ENCODE results near the gene CLBA1. TPM values are rescaled to one million over a fixed set of nuclear protein-coding genes. Genes with fewer than 3 reads are reported as not detected.

CLBA1 gene
- total RNA-seq, 1 donor from 2014 or later = 4.6 TPM

DNA sequence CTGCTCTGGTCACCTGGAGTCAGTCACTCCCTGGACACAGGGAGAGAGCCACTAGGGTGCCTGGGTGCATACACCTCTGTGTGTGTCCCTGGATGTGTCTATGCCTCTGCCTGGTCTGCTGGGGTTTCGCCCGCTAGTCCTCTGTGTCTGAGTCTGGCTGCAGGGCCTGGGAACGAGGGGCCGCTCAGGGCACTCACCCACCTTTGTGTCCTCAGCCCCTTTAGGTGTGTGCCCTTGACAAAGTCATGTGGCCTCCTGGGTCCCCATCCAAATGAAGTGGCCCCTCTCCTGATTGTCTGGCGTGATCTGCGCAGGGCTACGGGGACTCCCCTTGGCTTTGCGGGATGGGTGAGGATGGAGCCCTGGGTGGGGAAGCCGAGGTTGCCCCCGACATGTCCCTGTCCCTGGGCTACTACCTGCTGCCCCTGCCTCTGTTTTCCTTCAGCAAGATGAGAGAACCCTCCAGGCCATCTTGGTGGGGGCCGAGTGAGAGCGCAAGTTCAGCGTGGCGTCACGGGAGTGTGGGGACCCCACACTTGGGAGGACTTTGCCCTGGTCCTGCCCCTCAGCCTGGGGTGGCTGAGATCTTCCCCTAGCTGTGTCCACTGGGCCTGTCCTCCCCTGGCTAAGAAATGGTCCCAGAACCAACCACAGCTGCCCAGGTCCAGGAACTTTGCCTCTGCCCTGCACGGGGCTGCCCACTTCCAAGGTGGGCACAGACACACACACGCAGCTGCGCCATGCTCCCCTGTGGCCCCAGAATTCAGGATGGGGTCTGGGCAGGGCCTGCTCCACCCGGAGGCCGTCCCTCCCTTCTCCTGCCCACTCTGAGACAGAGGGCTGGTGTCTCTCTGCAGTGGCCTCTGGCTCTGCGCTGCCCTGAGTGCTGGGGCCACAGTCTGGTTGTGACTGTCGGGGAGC lies 4.7 kb upstream of the CLBA1 start:
- DNase-seq = no peak

DNA sequence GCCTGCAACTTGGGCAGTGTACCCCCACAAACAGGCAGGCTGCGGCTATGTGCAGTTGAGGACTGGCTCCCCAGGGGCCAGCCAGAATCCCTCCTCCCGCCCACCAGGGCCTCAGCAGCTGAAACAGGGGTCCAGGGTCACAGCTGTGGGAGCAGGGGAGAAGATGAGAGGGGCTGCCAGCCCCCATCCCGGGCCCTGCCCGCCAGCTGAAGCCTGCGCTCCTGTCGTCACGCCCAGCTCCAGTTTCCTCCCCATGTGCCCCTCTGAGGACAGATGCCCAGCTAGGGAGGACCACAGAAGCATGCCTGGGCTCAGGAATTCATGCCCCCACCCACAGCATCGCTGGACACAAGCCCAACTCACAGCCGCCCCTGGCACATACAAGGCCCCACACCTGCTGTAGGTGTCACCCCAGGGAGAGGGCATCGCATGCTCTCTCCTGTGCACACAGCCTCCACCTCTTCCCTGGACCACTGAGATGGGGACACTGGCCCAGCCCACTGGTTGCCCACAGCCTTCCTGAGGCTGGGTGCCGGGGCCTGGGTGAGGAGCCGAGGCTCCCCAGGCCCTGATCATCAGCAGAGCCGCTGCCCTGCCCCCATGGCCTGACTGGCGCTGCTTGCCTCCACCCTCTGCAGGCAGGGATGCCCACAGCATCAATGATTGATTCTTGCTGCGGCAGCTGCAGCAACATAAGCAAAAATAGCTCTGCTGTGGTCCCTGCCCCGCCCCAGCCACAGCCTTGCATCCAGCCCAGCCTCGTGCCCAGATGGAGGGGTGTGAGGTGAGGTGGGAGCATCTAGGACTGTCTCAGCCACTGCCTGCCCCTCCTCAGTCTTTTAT lies 3.7 kb upstream of the CLBA1 start:
- no peak for DNase-seq

DNA sequence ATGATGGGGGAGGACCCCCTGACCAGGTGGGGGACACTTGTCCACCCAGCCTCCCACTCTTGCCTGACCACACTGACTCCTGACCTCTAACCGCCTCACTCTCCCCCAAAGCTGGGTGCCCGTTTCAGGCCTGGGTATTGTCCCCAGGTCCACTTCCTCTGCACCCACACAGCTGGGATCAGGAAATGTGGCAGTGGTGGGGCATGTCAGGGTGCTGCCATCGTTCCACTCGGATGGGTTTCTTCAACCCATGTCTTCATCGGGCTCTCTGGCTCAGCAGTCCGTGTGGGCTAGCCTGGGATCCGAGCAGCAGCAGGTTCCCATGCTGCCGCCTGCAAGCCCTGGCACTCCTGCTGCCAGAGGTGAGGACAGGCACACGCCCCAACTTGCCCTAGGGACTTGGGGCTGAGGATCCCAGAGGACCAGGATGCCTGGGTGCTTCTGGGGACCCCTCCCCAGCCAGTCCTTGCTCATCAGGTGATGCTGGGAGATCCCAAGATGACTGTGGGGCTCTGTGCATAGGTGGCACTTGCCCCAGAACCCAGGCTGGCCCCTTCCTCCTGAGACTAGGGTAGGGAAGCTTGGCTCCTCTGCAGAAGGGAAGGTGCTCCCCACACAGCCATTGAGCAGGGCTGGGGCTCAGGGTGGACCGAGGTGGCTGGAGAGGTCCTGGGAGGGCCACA lies 2.9 kb upstream of the CLBA1 start:
- no peak for DNase-seq

DNA sequence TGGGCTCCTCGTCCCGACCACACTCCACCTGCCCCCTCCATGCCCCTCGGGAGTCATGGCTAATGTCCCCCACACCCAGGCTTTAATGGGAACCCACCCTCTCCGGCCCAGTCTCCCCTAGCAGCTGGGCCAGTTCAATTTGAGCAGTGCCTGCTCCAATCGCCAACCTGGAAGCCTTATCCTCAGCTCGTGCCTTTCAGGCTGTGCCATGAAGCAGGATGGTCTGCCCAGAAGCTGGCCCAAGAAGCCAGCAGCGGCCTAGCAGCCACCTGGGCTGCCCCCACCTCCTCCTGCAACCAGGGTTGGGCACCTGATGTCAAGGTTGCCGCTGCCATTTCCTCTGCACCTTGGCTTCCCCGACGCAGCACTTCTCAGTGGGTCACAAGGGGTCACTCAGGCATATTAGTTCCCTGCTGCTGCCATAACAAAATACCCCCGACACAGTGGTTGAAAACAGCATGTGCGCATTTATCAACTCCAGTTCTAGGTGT lies 2.3 kb upstream of the CLBA1 start:
- DNase-seq = no peak

DNA sequence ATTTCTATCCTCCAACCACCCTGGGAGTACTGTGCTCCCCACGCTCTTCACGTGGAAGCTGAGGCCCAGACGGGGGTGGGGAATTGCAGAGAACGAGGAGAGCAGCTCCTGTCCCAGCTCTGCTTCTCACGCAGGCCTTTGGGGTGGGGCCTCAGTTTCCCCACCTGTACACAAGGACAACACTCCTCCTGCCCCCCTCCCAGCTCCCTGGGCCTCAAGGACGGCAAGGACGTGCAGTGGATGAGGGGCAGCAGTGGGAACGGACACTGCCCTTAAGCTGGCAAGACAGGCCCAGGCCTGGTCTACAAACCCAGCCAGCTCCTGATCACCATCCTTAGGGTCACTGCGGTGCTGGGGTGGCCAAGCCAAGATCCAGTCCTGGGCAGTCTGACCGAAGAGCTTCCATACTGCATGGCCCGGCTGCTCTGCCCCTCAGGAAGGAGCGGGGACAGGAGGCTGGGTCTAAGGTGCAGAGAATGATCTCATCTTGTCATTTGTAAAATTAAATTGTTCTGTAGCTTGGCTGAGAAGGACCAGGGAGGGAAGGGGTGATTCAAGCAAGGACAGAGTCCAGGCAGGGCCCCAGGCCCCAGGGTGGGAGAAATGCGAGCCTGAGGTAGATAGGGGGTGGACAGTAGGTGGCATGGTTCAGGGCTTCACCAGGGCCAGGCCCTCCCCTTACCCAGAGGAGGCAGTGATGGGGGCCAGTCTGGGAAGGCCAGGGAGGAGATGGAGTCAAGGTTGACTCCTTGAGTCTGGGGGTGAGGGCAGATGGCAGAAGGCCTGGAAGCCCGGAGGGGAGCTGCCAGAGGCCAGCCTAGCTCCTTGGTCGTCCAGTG lies 1.3 kb upstream of the CLBA1 start:
- DNase-seq = no peak

DNA sequence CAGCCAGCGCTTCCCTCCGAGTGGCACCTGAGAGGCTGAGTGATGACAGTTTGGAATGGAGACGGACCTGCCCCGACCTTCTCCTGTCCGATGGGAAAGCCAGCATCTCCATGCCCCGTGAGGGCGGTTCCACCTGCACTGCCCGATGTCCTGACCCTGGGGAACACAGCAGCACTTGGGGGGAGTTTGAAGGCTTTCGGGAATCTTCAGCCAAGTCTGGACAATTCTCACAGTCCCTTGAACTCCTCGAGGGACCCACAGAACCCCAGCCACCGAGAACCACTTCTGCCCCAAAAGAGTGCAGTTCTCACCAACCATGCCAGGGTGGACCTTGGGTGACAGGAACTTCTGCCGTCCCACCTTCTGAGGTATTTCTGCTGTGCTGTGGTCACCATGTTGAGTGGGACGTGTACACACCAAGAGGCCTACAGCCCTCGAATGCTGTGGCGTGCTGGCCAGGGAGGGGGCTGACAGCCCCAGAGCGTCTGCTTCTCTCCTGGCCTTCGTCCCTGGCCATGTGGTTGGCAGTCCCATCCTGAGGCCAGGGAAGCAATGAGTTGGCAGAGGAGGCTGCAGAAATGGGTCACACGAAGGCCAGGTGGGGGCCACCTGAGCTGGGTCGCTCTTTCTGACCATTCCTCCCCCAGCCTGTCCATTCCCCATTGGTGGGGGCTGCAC lies 1.0 kb downstream of the CLBA1 start:
- no peak for DNase-seq

DNA sequence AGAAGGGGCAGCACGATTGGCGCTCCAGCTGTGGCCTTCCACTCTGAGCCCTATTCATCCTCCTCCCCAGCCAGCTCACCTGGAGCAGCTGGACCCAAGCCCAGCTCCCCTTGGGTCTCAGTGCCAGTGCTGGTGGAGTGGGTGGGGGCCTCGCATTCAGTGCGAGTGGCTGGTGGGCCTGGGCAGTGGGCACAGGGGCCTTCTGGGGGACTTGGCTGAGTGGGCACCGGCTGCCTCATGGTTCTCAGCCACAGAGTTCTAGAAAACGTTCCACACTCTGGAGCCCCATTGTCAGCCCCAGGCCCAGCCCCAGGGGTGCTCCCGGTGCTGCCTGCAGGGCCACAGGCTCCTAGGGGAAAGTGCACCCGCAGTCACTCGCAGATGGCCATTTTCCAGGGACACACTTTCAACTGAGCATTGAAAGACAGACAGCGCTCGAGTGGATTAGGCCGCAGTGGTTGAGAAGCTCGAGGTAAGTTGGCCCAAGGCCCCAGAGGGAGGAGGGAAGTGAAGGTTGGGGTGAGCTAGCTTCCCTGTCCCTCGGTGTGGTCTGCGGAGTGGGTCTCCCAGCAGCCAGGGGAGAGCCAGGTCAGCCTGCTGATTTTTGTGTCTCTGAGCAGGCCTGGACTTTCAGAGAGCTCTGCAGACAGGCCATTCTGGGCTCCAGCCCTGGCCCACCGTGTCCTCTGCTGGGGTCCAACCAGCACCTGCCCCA lies 3.8 kb downstream of the CLBA1 start:
- no peak for DNase-seq

DNA sequence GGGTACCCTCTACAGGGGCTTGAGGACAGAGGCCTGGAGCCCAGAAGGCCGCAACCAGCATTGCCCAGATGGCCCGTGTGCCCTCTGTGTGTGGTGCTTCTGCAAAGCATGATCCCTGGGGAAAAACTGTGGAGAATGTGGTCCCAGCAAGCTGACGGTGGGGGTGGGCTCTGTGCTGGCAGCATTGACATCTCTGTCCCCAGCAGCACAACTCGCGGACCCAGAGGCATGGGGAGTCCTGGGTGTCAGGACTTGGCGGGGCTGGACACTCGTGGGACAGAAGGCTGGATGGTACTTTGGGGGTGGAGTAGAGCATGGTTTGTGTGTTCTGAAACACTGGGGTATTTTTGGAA lies 4.3 kb downstream of the CLBA1 start:
- no peak for DNase-seq

DNA sequence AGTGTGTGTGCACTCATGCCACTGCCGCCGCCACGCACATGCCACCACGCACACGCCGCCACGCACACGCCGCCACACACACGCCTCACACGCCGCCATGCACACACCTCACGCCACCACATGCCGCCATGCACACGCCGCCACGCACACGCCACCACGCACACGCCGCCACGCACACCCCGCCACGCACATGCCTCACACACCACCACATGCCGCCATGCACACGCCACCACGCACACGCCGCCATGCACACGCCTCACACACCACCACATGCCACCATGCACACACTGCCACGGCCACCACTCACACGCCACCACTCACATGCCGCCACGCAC lies 6.3 kb downstream of the CLBA1 start:
- no peak for DNase-seq

DNA sequence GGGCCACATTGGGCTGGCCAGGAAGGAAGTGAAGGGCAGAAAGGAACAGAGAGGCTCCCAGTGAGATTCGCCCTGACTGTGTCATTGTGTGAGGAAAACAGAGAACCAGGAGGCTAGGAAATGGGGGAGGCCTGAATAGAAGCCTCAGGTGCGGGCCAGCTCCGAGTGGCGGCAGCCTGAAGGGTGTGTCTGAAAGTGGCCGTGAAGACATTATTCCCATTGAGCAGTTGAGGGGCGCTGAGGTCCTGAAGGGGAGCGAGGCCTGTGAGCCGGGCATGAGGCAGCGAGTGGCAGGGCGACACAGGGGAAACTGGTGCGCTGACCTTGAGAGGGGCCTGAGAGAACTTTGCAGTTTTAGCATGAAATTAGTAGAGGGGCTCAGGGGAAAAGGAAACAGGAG lies 6.9 kb downstream of the CLBA1 start:
- DNase-seq = no peak

DNA sequence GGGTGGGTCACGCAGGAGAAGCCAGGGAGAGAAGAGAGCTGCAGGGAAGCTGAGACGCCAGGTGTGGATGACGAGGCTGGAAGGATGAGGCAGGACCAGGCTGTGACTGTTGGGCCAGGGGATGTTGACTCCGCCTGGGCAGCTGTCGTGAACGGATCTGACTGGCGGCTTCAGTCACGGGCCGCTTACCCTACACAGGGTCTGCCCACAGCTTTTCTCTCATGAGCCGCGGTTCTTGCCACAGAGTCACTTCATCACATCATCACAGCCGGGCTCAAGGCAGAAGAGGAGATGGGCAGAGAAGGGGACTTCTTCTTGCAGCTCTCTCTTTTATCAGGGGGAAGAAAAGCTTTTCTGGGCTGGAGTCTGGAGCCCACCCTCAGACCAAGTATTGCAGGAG lies 7.7 kb downstream of the CLBA1 start:
- no peak for DNase-seq

DNA sequence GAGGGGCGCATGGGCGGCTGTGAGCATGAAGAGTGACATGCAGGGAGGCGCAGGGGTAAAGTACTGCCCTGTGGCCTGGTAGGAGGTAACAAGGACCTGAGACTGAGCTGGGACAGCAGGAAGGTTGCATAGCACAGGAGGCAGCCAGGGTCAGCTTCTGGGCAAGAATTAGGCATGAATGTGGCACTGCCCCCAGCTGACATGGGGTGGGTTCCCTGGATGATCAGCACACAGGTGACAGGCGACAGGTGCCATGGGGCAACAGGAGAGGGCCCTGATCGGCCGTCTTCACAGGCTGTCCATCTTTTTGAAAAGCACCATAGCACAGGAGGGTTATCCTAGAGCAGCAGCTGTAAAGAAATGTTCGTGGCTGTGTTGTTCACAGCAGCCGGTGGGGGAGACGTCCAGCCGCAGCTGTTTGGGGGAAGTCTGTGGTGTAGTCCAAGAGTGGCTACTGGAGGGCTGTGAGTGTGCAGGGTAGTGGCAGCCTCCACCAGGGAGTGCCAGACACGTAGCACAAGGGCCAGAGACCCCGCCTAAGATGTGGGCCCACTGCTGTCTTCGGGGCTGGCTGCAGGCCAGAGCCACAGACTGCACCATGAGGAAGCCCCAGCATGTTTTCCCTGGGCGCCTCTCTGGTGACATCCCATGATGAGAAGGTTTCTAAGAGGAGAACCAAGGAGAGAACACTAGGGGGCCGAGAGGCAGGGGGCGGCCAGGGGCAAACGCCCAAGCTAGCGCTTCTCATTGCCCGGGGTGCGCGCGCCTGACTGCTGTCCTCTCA lies 8.4 kb downstream of the CLBA1 start:
- no peak for DNase-seq

DNA sequence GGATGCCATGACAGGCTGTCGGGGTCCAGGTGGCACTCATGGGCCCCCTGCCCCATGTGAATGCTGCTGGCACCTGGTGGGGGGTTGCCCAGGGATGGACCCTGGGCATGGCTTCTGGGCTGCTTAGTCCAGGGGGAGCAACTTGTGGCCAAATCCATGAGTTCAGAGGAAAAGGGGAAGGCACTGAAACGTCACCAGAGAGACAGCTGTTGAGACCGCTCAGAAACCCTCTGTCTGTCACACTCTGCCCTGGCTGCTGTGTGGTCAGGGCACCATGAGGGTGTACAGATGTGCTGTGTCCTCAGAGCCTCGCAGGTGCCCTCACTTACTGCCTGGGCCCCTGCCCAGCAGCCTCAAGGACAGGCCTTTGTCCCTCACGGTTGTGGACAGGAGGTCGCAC lies 9.4 kb downstream of the CLBA1 start:
- no peak for DNase-seq

DNA sequence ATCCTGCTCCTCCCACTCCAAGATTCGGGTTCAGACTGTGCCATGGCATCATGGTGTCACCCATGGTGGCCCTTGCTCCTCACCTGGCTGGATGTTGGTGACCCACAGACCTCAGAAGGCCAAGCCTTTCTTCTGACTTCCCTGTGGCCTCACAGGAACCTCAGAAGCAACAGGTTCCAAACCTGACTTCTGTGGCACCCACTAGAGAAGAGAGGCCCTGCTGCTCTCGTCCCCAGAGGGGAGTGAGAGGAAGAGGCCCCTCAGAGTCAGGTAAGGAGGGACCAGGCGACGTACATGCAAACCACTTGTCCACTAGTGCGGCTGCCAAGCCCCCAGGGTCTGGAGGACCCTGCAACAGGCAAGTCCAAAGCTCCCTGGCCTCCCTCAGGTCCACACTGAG lies 10.4 kb downstream of the CLBA1 start:
- DNase-seq = no peak

DNA sequence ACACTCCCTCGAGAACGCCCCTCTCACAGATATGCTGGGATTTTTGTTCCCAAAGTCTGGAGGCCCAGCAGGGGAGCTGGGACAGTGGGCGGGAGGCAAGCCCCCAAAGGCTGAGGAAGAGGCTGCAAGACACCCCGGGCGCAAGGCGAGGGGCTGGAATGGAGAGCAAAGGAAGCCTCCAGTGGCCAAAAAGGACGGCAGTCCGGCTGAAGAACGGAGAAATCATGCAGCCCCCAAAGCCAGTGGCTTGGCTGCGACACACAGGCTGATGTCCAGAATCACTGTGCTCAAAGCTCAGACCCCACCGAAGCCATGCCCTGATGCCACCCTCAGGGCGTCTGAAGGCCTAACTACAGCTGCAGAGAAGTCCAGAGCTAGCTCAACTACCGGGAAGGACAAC lies 10.9 kb downstream of the CLBA1 start:
- DNase-seq = no peak

DNA sequence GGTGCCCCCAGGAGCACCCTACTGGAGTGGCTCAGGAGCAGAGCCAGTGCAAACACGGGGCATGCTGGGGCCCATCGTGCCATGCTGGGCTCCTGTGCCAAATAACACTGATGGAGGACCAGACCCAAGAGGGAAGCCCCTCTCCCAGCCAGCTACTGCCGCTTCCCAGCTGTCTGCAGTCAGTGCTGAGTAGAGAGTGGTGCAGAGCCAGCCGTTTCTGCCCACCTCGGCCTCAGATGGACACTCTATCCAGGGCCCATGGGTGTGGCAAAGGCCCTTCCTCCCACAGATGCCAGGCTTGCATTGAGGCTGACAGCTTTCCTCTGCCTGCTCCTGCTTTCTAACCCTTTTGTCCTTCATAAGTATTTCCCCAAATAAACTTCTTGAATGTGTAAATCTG lies 13.2 kb downstream of the CLBA1 start:
- DNase-seq = no peak

DNA sequence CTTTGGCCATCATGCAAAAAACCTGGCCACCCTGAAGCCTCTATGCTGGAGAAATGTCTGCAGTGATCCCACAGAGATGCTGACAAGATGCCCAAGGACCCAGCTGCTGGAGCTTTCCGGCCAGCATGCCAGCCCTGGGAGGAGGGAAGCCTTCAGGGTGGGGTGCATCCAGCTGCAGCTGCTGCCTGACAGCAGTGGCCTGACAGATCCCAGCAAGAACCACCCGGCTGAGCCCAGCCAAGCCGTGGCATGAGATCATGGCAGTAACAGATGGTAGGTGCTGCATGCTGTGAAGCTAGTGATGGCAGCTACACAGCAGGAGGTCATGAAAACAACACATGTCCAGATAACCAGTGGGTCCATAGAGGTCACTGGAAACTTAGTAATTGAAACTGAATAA lies 13.8 kb downstream of the CLBA1 start:
- no peak for DNase-seq

DNA sequence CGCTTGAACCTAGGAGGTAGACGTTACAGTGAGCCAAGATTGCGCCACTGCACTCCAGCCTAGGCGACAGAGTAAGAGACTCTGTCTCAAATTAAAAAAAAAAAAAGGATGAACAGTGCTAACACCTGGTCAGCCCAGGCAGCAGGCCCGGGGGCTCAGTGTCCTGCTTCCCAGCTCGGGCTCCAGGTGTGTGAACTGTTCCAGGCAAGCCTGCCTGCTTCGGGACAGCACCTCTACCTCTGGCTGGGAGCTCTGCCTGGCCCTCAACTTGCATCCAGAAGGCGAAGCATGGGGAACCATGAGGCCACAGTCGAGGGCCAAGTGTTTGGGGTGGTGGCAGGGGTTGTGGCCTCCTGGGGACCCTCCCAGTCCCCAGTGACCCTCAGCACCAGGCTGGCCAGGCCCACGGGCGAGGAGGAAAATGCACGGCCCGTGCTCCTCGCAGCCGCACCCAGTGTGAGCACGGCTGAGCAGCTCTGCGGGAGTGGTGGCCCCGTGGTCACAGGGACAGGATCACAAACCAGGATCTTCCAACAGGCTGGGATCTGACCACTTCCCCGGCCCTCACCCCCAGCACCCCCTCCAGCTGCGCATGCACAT lies 19.8 kb downstream of the CLBA1 start:
- DNase-seq = no peak

DNA sequence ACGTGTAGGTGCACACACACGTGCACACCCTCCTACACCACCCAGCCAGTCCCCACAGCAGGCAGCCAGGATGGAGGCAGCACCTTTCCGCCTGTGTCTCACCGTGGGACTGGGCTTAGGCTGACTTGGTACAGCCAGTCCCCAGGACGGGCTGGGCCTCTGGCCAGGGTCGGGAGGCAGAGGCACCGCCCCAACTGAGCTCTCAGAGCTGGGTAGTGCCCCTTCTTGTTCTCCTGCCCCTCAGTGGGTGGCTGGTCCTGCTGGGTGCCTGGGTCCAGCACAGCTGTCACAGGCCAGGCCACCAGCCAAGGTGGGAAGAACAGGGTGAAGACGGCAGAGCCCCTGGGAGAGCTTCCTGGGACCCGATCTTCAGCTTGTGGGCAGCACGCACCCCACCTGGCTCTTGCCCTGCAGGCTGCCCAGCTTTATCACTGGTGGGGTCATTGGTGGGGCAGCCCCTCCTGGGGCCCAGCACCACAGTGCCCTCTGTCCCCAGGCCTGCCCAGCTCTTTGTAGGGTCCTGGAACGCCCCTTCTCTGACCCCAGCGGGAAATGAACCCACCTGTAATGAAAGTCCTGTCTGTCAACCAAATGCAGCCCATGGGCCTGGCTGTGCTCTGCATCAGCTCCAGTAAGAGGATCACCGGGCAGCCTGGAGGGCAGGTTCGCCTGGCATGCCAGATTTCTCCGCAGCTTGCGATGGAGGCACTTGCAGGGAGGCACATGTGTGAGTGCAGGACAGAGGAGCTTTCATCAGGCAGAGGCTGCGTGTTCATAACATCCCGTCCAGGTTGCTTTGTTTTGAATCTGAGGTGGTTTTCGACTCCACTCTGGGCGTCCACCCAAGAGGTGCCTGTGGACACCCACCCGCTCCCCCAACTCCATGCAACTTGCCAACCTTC lies 20.6 kb downstream of the CLBA1 start:
- no peak for DNase-seq

All from dermis blood vessel endothelial cell (primary cell).